Measurements from ENCODE around the gene TDRD1.
A peak's percentile ranks its signal among the peaks of the same experiment; 100 is the strongest.

Gene TDRD1

GRCh38 chr10:114220281-114220680 is 41.1 kb downstream of the TDRD1 start:
- in situ Hi-C loops (cut with HindIII; ENCODE audit: low pct_unique_long_range_greater_than_20kb, low sequenced_read_pairs), result no loop called here
- no peak for DNase-seq (ENCODE audit: low read depth in 1 of 2, low spot score in 1 of 2)
- no peak for TF ChIP-seq JUND (IDR thresholded peaks at IDR 0.05; ENCODE audit: low read depth)

GRCh38 chr10:114221235-114221634 is 42.1 kb downstream of the TDRD1 start:
- in situ Hi-C loops (cut with HindIII; ENCODE audit: low pct_unique_long_range_greater_than_20kb, low sequenced_read_pairs), result no loop called here
- TF ChIP-seq JUND (IDR thresholded peaks at IDR 0.05; ENCODE audit: low read depth), result no peak
- no peak for DNase-seq (ENCODE audit: low read depth in 1 of 2, low spot score in 1 of 2)

GRCh38 chr10:114223066-114223465 is 43.9 kb downstream of the TDRD1 start:
- TF ChIP-seq JUND (IDR thresholded peaks at IDR 0.05; ENCODE audit: low read depth), result no peak
- in situ Hi-C loops (cut with HindIII; ENCODE audit: low pct_unique_long_range_greater_than_20kb, low sequenced_read_pairs), result no loop called here

GRCh38 chr10:114228156-114228555 is 49.0 kb downstream of the TDRD1 start:
- no peak for TF ChIP-seq JUND (IDR thresholded peaks at IDR 0.05; ENCODE audit: low read depth)
- in situ Hi-C loops (cut with HindIII; ENCODE audit: low pct_unique_long_range_greater_than_20kb, low sequenced_read_pairs), result no loop called here

More at GRCh38 chr10:114223066-114223465, 43.9 kb downstream of the TDRD1 start:
- DNase-seq (ENCODE audit: low read depth in 1 of 2, low spot score in 1 of 2), result no peak

GRCh38 chr10:114232561-114233176 is 53.5 kb downstream of the TDRD1 start:
- in situ Hi-C loops (cut with HindIII; ENCODE audit: low pct_unique_long_range_greater_than_20kb, low sequenced_read_pairs), result no loop called here
- no peak for DNase-seq (ENCODE audit: low read depth in 1 of 2, low spot score in 1 of 2)
- TF ChIP-seq JUND (IDR thresholded peaks at IDR 0.05; ENCODE audit: low read depth), result no peak

More at GRCh38 chr10:114228156-114228555, 49.0 kb downstream of the TDRD1 start:
- peak in 1 of 2 experiments; percentile 47 for DNase-seq (ENCODE audit: low read depth in 1 of 2, low spot score in 1 of 2)

- TF ChIP-seq JUND (IDR thresholded peaks at IDR 0.05; ENCODE audit: low read depth), result no peak
- DNase-seq (ENCODE audit: low read depth in 1 of 2, low spot score in 1 of 2), result no peak
- in situ Hi-C loops (cut with HindIII; ENCODE audit: low pct_unique_long_range_greater_than_20kb, low sequenced_read_pairs), result no loop called here
Measured at GRCh38 chr10:114233482-114233881, 54.3 kb downstream of the TDRD1 start.

- in situ Hi-C loops (cut with HindIII; ENCODE audit: low pct_unique_long_range_greater_than_20kb, low sequenced_read_pairs), result no loop called here
- DNase-seq (ENCODE audit: low read depth in 1 of 2, low spot score in 1 of 2), result no peak
- no peak for TF ChIP-seq JUND (IDR thresholded peaks at IDR 0.05; ENCODE audit: low read depth)
Measured at GRCh38 chr10:114234132-114234531, 55.0 kb downstream of the TDRD1 start.

GRCh38 chr10:114239117-114239993 is 60.2 kb downstream of the TDRD1 start, which contains the start of gene VWA2:
VWA2 (plus strand) TSS chr10:114239254; CDS start chr10:114248714, 9,460 bp downstream.
- in situ Hi-C loops (cut with HindIII; ENCODE audit: low pct_unique_long_range_greater_than_20kb, low sequenced_read_pairs), result no loop called here
- DNase-seq (ENCODE audit: low read depth in 1 of 2, low spot score in 1 of 2), result peak; percentile 34 to 56
- no peak for TF ChIP-seq JUND (IDR thresholded peaks at IDR 0.05; ENCODE audit: low read depth)

GRCh38 chr10:114239994-114240345 is 60.8 kb downstream of the TDRD1 start:
- DNase-seq (ENCODE audit: low read depth in 1 of 2, low spot score in 1 of 2), result no peak
- in situ Hi-C loops (cut with HindIII; ENCODE audit: low pct_unique_long_range_greater_than_20kb, low sequenced_read_pairs), result no loop called here
- TF ChIP-seq JUND (IDR thresholded peaks at IDR 0.05; ENCODE audit: low read depth), result no peak

- TF ChIP-seq JUND (IDR thresholded peaks at IDR 0.05; ENCODE audit: low read depth), result no peak
- in situ Hi-C loops (cut with HindIII; ENCODE audit: low pct_unique_long_range_greater_than_20kb, low sequenced_read_pairs), result no loop called here
- no peak for DNase-seq (ENCODE audit: low read depth in 1 of 2, low spot score in 1 of 2)
Measured at GRCh38 chr10:114242235-114242634, 63.1 kb downstream of the TDRD1 start.

GRCh38 chr10:114243661-114244060 is 64.5 kb downstream of the TDRD1 start:
- no peak for DNase-seq (ENCODE audit: low read depth in 1 of 2, low spot score in 1 of 2)
- no peak for TF ChIP-seq JUND (IDR thresholded peaks at IDR 0.05; ENCODE audit: low read depth)
- in situ Hi-C loops (cut with HindIII; ENCODE audit: low pct_unique_long_range_greater_than_20kb, low sequenced_read_pairs), result no loop called here

- no peak for TF ChIP-seq JUND (IDR thresholded peaks at IDR 0.05; ENCODE audit: low read depth)
- in situ Hi-C loops (cut with HindIII; ENCODE audit: low pct_unique_long_range_greater_than_20kb, low sequenced_read_pairs), result no loop called here
- DNase-seq (ENCODE audit: low read depth in 1 of 2, low spot score in 1 of 2), result no peak
Measured at GRCh38 chr10:114244126-114244525, 65.0 kb downstream of the TDRD1 start.

- in situ Hi-C loops (cut with HindIII; ENCODE audit: low pct_unique_long_range_greater_than_20kb, low sequenced_read_pairs), result no loop called here
- no peak for DNase-seq (ENCODE audit: low read depth in 1 of 2, low spot score in 1 of 2)
- TF ChIP-seq JUND (IDR thresholded peaks at IDR 0.05; ENCODE audit: low read depth), result no peak
Measured at GRCh38 chr10:114245121-114245791, 66.1 kb downstream of the TDRD1 start.
